Activated CD8-positive, alpha-beta memory T cell treated with anti-CD3 and anti-CD28 coated beads, Interleukin-2, amount 50 U/mL, for 4 hours (primary cell): ENCODE measurements around the gene GALNT9.

Experiments used
- DNase-seq: peaks from one replicate; pipeline ENCODE4 v3.0.0-alpha.2; 2020

Gene GALNT9

GRCh38 chr12:132344181-132344580 lies 14.8 kb upstream of the GALNT9 start:
- DNase-seq, result no peak

- no peak for DNase-seq
Measured at GRCh38 chr12:132343294-132344004, 14.1 kb upstream of the GALNT9 start.

GRCh38 chr12:132342251-132343227 lies 13.2 kb upstream of the GALNT9 start:
- no peak for DNase-seq

GRCh38 chr12:132341318-132342050 lies 12.1 kb upstream of the GALNT9 start:
- DNase-seq, result no peak

- DNase-seq, result no peak
Measured at GRCh38 chr12:132340266-132341035, 11.1 kb upstream of the GALNT9 start.

GRCh38 chr12:132339856-132340255 lies 10.5 kb upstream of the GALNT9 start:
- DNase-seq, result no peak

GRCh38 chr12:132338781-132339180 lies 9.4 kb upstream of the GALNT9 start:
- DNase-seq, result no peak

- DNase-seq, result no peak
Measured at GRCh38 chr12:132338311-132338710, 8.9 kb upstream of the GALNT9 start.

GRCh38 chr12:132337557-132337956 lies 8.2 kb upstream of the GALNT9 start:
- no peak for DNase-seq

GRCh38 chr12:132336451-132337413 lies 7.3 kb upstream of the GALNT9 start:
- no peak for DNase-seq

GRCh38 chr12:132335179-132335756 lies 5.9 kb upstream of the GALNT9 start:
- DNase-seq, result no peak

GRCh38 chr12:132333766-132334165 lies 4.4 kb upstream of the GALNT9 start:
- DNase-seq, result no peak

- DNase-seq, result no peak
Measured at GRCh38 chr12:132333273-132333672, 3.9 kb upstream of the GALNT9 start.

- DNase-seq, result no peak
Measured at GRCh38 chr12:132330549-132330881, 1.1 kb upstream of the GALNT9 start.

GRCh38 chr12:132329720-132330548 lies 545 bp upstream of the GALNT9 start:
- DNase-seq, result no peak

- DNase-seq, result no peak
Measured at GRCh38 chr12:132328282-132329029, 933 bp downstream of the GALNT9 start.

- peak; percentile 55 for DNase-seq
Measured at GRCh38 chr12:132327336-132328171, 1.8 kb downstream of the GALNT9 start.

GRCh38 chr12:132326646-132327045 lies 2.7 kb downstream of the GALNT9 start:
- DNase-seq, result no peak
